Gastrocnemius medialis (tissue), 4 donors: Measurements from ENCODE around the gene SMARCD3. TPM values are rescaled to one million over a fixed set of nuclear protein-coding genes. Genes with fewer than 3 reads are reported as not detected.

ENCODE experiments used
- ATAC-seq, 2 donors: fragments of 150-250 bp; one replicate each; pipeline ENCODE4 v1.9.1; 2016
- DNase-seq, 2 donors: peaks; one replicate each; pipeline ENCODE4 v3.0.0-alpha.2; 2019
- H3K27ac ChIP-seq, 4 donors: fragments of 200-600 bp; sonication (generic); 1 replicate in 1 of 4; 2 replicates in 3 of 4; pipeline ENCODE4 v1.5.1; 2016 to 2018; ENCODE audit warnings: mild to moderate bottlenecking in 2 of 4, moderate library complexity in 1 of 4
- H3K27me3 ChIP-seq, 3 donors: fragments of 200-600 bp; sonication (generic) in 2 of 3; 1 replicate in 1 of 3; 2 replicates in 2 of 3; pipeline versions ENCODE4 v1.5.1 to v1.6.0; 2016 to 2019; ENCODE audit warnings: mild to moderate bottlenecking in 1 of 3, moderate library complexity in 1 of 3
- H3K36me3 ChIP-seq, 2 donors: fragments of 200-600 bp; sonication (generic) in 1 of 2; one replicate each; pipeline ENCODE4 v1.5.1; 2017 to 2018
- H3K4me1 ChIP-seq, 2 donors: fragments of 200-600 bp; sonication (generic) in 1 of 2; one replicate each; pipeline ENCODE4 v1.5.1; 2016 to 2017; ENCODE audit warnings: mild to moderate bottlenecking in 2 of 2
- H3K4me3 ChIP-seq, 4 donors: fragments of 200-600 bp; sonication (generic) in 3 of 4; 1 replicate in 1 of 4; 2 replicates in 3 of 4; pipeline ENCODE4 v1.5.1; 2016 to 2019; ENCODE audit warnings: mild to moderate bottlenecking in 2 of 4
- H3K9me3 ChIP-seq, 3 donors: fragments of 200-600 bp; sonication (generic) in 2 of 3; 1 replicate in 1 of 3; 2 replicates in 2 of 3; pipeline ENCODE4 v1.5.1; 2016 to 2019
- POLR2A ChIP-seq, 2 donors: fragments of 450-650 bp; IDR thresholded peaks; one replicate each; pipeline ENCODE4 v1.6.1; 2017; ENCODE audit warnings: antibody characterized with exemption in 2 of 2, mild to moderate bottlenecking in 2 of 2, moderate library complexity in 2 of 2
- in situ Hi-C, 4 donors: fragments of 200-750 bp; cut with MboI; loops; one replicate each; pipeline versions ENCODE4 v1.15.0 to v1.8.0; 2017; ENCODE audit warnings: low sequenced_read_pairs in 4 of 4
- intact Hi-C: fragments of 100-400 bp; cut with DNase I; formaldehyde crosslinking; loops from one replicate; pipeline ENCODE4 v1.15.1; 2023; ENCODE audit warnings: low total_unique reads
- total RNA-seq, 4 donors: library from RNA; depleted of rRNA; stranded (reverse); fragments of >200 nt; gene quantifications; one replicate each; pipeline versions ENCODE4 v1.1.0 to v1.2.3, GENCODE V29; 2016
- TF ChIP-seq, protein P1 (sequence below), 5 experiments: fragments of 450-650 bp in 3 of 5; fragments of 200-600 bp in 2 of 5; sonication (generic) in 2 of 5; IDR thresholded peaks in 4 of 5; conservative IDR thresholded peaks in 1 of 5; 1 replicate in 4 of 5; 2 replicates in 1 of 5; pipeline ENCODE4 v1.5.1; 2016 to 2019; ENCODE audit warnings: antibody characterized with exemption in 5 of 5, mild to moderate bottlenecking in 3 of 5, moderate library complexity in 3 of 5

The SMARCD3 gene
- total RNA-seq, 4 donors from 2014 or later, result 41.8 to 103 (median 75.4) TPM

DNA sequence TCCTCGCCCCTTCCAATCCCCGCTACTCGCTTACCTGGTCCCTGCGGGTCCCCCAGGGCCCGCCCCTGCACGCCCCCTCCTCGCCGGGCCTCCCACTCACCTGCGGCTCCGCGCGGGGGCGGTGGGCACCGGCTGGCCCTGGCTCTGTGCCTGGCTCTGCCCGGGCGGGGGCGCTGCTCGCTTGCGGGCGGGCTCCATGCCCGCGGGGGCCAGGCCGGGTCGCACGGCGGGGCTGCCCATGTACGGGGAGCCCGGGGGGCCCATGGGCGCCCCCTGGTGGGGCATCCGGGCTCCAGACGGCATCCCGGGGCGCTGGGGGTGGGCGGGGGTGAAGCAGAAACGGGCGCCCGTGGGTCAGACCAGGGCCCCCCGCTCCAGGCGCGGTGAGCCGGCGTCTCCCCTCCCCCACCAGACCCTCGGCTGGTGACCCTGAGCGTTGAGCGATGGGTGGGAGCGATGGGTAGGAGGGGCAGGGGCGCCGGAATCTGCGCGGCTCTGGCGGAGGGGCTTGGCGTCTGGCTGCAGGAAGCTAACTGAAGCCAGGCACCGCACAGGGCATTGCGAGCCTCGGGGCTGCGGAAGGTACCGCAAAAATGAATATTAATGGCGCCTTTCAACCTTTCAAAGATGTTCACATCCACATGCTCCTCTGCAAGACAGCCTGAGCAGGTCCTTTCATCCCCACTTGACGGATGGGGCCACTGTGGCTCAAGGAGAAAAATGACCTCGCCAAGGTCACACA lies 3.0 kb downstream of the SMARCD3 start:
- peaks cover 60 to 61% of the 10 kb centered on the region in 2 donors for H3K4me1 ChIP-seq
- H3K9me3 ChIP-seq, result no peaks in the 10 kb centered on the region
- in situ Hi-C loops (no loop called here), intact Hi-C loops (loop anchor here (2.0 to 10.0 kb wide), 9 partner anchors 19 to 881 kb away; partner anchors contain the start of genes ABCB8, ABCF2, FASTK and REPIN1)
- H3K4me3 ChIP-seq, result peak overlapping the region; percentile 26 to 94 (median 64)
- no peaks in the 10 kb centered on the region for H3K27me3 ChIP-seq
- ATAC-seq (no peak), DNase-seq (peak in 1 of 2 donors; percentile 27)
- H3K27ac ChIP-seq, result peak overlapping the region; percentile 92 to 100 (median 98)
- H3K36me3 ChIP-seq, result peaks cover 0 to 24% of the 10 kb centered on the region in 2 donors
- TF ChIP-seq, protein P1, sequence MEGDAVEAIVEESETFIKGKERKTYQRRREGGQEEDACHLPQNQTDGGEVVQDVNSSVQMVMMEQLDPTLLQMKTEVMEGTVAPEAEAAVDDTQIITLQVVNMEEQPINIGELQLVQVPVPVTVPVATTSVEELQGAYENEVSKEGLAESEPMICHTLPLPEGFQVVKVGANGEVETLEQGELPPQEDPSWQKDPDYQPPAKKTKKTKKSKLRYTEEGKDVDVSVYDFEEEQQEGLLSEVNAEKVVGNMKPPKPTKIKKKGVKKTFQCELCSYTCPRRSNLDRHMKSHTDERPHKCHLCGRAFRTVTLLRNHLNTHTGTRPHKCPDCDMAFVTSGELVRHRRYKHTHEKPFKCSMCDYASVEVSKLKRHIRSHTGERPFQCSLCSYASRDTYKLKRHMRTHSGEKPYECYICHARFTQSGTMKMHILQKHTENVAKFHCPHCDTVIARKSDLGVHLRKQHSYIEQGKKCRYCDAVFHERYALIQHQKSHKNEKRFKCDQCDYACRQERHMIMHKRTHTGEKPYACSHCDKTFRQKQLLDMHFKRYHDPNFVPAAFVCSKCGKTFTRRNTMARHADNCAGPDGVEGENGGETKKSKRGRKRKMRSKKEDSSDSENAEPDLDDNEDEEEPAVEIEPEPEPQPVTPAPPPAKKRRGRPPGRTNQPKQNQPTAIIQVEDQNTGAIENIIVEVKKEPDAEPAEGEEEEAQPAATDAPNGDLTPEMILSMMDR (IDR thresholded peaks at IDR 0.05 in 4 of 5, conservative IDR thresholded peaks at IDR 0.05 in 1 of 5), result peak; percentile 28 to 75 (median 66)
- TF ChIP-seq POLR2A (IDR thresholded peaks at IDR 0.05), result no peak

DNA sequence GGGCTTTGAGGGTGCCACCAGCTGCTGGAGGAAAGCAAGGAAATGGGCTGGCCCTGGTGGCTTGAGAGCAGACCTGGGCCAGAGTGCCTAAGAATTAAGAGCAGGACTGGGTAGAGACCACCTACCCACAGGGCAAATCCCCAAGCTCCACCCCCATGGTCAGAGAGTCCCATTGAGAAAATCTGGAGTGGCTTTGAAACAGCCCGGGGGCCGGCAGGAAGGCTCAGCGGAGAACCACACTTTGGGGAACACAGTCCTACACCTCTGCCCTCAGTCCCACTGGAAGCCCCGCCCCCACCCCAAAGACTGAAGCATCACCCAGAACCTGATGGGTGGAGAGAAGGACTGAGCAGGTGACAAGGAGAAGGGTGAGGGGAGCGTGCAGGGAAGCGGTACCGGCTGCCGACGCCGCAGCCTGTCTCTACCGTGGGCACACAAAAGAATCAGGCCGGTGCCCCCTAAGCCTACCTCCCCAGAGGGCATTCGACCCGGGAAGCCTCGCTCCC lies 3.6 kb downstream of the SMARCD3 start:
- peak overlapping the region; percentile 92 to 100 (median 98) for H3K27ac ChIP-seq
- TF ChIP-seq, protein P1 (IDR thresholded peaks at IDR 0.05 in 4 of 5, conservative IDR thresholded peaks at IDR 0.05 in 1 of 5), result no peak
- no peak for TF ChIP-seq POLR2A (IDR thresholded peaks at IDR 0.05)
- peaks cover 0 to 30% of the 10 kb centered on the region in 2 donors for H3K36me3 ChIP-seq
- peaks cover 53 to 55% of the 10 kb centered on the region in 2 donors for H3K4me1 ChIP-seq
- peak overlapping the region; percentile 26 to 94 (median 64) for H3K4me3 ChIP-seq
- intact Hi-C loops (loop anchor here (2.0 to 10.0 kb wide), 7 partner anchors 58 to 880 kb away; partner anchors contain the start of genes ABCB8, FASTK, REPIN1 and TMUB1), in situ Hi-C loops (no loop called here)
- H3K9me3 ChIP-seq, result no peaks in the 10 kb centered on the region
- no peaks in the 10 kb centered on the region for H3K27me3 ChIP-seq
- peak in 1 of 2 donors; percentile 18 for DNase-seq
- no peak for ATAC-seq

DNA sequence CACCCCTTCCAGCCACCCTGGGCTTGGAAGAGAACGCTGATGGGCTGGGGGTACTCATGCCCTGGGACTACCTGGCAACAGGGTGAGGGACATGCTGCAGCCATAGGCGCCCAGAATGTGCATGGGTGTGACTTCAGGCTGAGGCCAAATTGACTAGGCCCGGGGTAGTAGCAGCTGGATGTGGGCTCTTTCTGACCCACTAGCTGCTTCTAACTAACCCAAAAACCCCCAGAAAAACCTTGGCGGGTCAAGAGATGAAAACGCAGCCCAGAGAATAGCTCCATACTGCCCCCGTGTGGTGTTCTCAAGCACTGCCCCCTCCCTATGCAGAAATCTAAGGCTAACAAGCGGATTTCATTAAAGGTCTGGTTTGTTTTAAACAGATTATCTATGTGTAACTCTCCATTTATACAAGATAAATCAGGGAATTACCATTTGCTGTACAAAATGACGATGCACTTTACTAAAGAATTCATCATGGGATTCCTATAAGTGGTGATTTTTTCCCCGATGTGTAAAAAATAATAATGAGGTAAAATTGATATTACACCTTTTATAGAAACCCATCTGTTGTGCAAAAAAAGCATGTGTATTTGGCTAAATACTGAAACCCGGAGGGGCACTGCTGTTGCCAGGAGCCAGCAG lies 4.2 kb downstream of the SMARCD3 start:
- H3K36me3 ChIP-seq, result peaks cover 0 to 36% of the 10 kb centered on the region in 2 donors
- peak overlapping the region in 3 of 4 donors; percentile 92 to 99 (median 96) for H3K27ac ChIP-seq
- DNase-seq (peak in 1 of 2 donors; percentile 54), ATAC-seq (no peak)
- no peak for TF ChIP-seq POLR2A (IDR thresholded peaks at IDR 0.05)
- TF ChIP-seq, protein P1 (IDR thresholded peaks at IDR 0.05 in 4 of 5, conservative IDR thresholded peaks at IDR 0.05 in 1 of 5), result peak; percentile 75 to 92 (median 80)
- intact Hi-C loops (loop anchor here (2.0 to 10.0 kb wide), 3 partner anchors 58 to 880 kb away; partner anchors contain the start of gene REPIN1), in situ Hi-C loops (no loop called here)
- H3K9me3 ChIP-seq, result no peaks in the 10 kb centered on the region
- H3K27me3 ChIP-seq, result no peaks in the 10 kb centered on the region
- peak overlapping the region in 2 of 4 donors; percentile 26 to 44 for H3K4me3 ChIP-seq
- peaks cover 47 to 50% of the 10 kb centered on the region in 2 donors for H3K4me1 ChIP-seq

DNA sequence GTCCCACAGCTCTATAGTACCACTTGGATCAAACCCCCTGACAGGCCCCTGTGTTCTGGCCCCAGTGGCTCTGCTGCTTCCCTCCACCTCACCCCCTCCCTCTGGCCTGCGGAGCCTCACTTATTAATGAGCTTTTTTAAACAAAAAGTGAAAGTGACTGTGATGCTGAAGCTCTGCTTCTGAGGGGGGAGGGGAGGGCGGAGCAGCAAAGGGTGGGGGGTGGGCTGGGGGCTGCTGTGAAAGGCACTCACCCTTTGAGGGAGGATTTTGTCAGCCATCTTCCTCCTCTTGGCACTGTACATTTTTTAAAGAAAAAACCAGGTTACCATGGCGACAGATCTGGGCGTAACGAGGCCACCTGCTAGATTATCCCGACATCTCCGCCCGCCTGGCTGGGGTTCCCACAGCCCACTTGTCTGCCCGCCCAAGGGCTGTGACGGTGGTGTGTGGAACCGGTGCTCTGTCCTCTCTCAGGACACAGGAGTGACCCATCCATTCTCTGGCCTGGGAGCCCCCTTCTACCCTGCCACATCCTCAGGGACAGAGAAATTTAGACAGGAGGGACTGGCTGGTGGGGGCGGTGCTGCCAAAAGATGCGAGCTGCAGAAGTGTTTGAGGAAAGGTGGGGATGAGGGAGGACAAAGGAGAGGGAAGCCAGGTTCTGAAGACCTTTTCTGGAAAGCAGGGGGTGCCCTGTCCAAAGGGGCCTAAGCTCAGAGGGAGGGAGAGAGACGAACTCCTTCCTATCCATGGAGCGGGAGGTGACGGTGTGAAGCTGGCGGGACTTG lies 4.9 kb downstream of the SMARCD3 start:
- intact Hi-C loops (loop anchor here (2.0 to 10.0 kb wide), 3 partner anchors 59 to 879 kb away; partner anchors contain the start of gene REPIN1), in situ Hi-C loops (no loop called here)
- H3K36me3 ChIP-seq, result peaks cover 0 to 43% of the 10 kb centered on the region in 2 donors
- TF ChIP-seq, protein P1 (IDR thresholded peaks at IDR 0.05 in 4 of 5, conservative IDR thresholded peaks at IDR 0.05 in 1 of 5), result no peak
- no peak for TF ChIP-seq POLR2A (IDR thresholded peaks at IDR 0.05)
- ATAC-seq (no peak), DNase-seq (no peak)
- peak overlapping the region in 3 of 4 donors; percentile 31 to 99 (median 37) for H3K27ac ChIP-seq
- no peaks in the 10 kb centered on the region for H3K9me3 ChIP-seq
- peaks cover 47 to 49% of the 10 kb centered on the region in 2 donors for H3K4me1 ChIP-seq
- no peaks in the 10 kb centered on the region for H3K27me3 ChIP-seq
- no peak overlapping the region for H3K4me3 ChIP-seq
